ENCODE data around the gene SEC14L1.

The SEC14L1 gene

DNA sequence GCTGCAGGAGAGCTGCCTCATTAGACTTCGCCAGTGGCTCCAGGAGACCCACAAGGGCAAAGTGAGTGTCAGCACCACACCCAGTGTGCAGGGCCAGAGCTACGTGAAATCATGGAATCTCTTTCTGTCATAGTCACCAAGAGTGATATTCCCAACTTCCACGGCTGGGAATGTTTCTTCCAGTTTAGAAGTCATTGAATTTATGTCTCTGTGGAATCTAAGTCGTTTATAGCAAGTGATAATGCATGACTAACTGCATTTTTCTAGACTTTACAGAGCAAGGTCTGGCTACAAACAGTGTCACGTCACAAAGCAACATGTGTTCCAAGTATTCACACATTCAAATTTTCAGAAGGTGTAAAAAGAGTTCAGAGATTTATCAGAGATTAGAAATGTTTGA, 55.5 kb downstream of the SEC14L1 start:
- DNase-seq: no peak

DNA sequence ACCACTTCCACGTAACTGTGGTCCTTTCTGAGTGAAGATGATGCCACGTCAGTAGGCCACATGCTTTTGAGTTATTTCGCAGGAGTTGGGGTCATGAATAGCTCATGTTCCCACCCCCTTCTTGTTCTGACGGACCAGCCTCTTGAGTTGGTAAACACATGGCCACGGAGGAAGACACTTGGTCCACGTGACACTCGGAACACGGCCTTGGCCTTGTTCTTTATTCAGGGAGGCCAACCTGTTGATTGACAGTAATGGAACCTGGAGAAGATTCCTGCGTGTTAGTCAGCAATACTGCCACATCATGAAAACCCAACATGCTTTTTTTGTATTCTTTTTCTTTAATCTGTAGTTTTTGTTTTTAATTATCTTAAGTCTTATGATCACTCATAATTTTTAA, 56.3 kb downstream of the SEC14L1 start:
- DNase-seq: no peak

DNA sequence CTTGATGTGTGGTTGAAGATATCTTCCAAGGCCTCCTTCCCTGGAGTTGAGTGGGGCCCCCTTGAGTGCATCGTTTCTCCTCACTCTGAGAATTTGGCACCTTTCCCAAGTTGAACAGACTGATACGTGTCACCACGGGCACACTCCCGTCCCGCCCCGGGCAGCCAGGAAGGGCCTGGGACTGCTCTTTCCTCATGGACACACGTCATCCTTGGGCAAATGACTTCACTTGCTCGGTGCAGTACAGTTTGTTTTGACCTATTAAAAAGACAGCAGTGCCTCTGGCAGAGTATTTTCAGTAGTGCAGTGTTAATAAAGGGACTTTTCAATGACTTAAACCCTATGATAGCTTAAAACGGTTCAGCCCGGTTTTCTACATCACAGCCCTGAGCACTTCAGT, 59.9 kb downstream of the SEC14L1 start:
- DNase-seq: peak; percentile 36

GRCh38 chr17:77203436-77203835, 62.7 kb downstream of the SEC14L1 start:
- DNase-seq: peak; percentile 31

DNA sequence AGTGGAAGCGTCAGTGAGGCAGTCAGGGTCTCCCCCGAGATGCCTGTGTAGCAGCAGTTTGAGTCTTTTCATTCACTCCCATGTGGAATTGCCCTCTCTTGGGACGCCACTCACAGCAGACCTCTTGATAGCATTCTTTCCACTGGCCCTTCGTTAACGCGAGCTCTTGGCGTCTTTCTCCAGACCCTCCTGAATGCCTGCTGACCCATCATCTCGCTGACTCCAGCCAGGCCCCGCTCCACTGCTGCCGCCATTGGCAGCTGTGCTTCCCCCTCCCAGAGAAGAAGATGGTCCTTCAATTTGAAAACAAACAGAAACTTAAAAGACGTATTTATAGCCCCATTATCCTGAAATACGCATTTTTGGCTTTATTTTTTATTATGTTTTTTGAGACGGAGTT, 63.1 kb downstream of the SEC14L1 start:
- DNase-seq: no peak

- peak; percentile 57 for DNase-seq
These were observed 63.8 kb downstream of the SEC14L1 start for GRCh38 chr17:77204536-77204935.

DNA sequence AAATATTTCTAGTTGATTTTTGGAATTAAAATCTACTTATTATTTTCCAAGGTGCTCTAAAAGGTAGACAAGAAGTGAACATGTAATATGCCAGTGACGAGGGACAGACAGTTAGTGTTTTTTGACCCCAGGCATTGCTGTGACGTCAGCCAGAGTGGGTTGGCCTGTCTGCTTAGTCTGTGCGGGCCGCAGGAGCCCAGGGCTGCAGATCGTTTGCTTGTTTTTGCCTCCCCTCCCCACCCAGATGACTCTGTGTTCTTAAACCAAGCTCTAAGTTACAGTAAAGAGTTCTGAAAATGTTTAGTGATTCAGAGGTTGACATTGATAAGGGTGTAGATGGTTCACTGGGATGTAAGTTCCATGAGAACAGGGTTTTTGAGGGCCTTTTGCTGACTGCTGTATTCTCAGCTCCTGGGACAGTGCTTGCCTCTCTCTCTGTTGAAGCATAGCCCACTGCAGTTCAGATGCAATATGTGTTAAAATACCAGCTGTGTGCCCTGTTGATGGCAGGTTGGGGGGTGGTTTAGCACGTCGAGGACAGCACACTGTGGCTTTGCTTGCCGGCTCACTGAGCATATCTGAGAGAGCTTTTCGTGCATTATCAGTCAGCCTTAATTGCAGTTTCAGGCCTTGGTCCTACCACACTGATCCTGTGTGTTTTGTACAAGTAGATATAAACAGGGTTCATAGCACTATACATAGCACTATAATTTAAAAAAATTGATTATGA, 64.8 kb downstream of the SEC14L1 start:
- peak; percentile 17 for DNase-seq

GRCh38 chr17:77206158-77206956, 65.6 kb downstream of the SEC14L1 start:
- peak; percentile 47 for DNase-seq

- no peak for DNase-seq
These were observed 67.0 kb downstream of the SEC14L1 start for GRCh38 chr17:77207689-77208216.

DNA sequence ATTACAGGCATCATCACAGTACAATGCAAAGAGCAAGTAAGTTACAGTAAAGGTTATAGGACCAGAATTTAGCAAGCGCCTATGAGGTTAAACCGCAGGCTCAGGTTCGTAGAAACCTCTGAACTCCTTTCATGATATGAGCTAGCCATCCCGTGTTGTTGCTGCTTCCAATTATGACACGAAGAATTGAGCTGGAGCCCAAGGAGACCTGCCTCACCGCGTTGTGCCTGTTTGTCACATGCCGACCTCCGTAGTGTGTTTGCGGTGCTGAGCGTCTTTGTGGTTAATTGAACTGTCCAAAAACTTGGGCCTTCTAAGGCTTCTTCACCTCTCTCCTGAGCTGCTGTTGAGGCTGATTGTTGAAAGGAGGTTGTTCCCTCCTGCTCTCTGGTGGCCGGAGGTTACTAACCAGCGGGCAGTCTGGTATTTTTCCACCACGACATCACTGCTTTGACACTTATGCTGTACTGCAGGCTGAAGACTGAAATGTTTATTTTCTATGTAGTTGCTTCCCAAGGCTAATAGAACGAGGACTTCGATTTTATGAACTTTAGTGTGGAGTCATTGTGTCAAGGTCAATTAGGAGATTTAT, 67.5 kb downstream of the SEC14L1 start:
- DNase-seq: peak; percentile 41

GRCh38 chr17:77208856-77209255, 68.1 kb downstream of the SEC14L1 start:
- DNase-seq: no peak

GRCh38 chr17:77209330-77209748, 68.6 kb downstream of the SEC14L1 start:
- DNase-seq: peak; percentile 21

DNA sequence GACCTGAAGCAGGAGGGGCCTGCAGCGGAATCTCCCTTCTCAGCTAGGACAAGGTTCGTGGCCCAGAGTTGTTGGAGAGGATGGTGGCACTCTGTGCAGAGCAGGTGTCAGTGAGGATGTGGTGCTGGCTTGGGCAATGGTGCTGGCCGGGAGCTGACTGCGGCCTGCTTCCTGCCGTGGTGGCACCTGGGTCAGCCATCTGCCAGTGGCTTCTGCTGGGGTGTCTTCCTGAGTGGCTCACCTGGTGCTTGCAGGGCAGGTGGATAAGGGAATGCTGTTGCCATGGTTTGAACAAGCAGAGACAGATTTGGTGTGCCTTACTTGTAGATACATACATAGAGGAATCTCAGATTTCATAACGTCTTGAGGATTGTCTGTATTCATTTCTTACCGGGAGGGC, 69.6 kb downstream of the SEC14L1 start:
- peak; percentile 28 for DNase-seq

DNA sequence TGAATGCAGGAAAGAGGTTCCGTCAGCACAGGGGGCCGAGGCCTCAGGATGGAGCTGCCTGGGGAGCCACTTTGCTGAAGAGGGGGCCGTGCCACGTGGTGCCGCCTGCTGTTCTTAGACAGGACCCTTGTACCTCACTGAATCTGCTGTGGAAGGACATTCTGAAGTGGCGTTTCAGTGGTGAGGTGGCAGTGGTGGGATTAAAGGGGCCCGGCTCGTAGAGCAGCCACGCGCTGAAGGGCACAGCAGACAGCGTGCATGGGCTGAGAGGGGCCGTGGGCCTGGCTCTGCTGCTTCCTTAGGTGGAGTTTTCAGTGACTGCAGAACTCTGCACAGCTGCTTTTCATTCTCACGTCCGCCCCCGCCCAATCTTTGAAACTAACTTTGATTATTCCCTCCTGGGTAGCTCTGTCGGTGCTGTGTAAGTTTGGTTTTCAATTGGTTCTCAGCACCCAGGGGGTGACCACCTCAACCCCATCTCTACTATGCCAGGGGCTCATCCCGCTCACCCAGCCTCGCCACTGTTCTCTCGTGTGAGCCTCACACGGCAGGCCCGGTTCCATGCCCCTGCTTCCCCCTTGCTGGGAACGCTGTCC, 70.3 kb downstream of the SEC14L1 start:
- peak; percentile 53 for DNase-seq

DNA sequence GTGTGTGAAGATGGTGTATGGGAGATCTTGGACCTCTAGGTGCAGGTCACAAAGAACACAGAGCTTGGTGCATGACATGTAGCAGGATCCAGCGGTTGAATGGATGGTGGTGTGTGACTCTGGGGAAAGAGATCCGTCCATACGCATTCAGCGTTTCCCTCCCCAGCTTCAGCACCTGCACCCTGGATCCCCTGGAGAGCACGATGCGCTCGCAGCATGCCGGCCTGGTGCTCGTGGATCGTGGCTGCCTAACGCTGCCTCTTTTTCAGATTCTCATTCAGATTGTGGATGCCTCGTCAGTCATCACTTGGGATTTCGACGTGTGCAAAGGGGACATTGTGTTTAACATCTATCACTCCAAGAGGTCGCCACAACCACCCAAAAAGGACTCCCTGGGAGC, 70.9 kb downstream of the SEC14L1 start:
- DNase-seq: peak; percentile 38

- no peak for DNase-seq
These were observed 71.5 kb downstream of the SEC14L1 start for GRCh38 chr17:77212081-77212832.

GRCh38 chr17:77212833-77213777, 72.3 kb downstream of the SEC14L1 start:
- no peak for DNase-seq

GRCh38 chr17:77213778-77214132, 73.0 kb downstream of the SEC14L1 start:
- DNase-seq: no peak

GRCh38 chr17:77214328-77214727, 73.6 kb downstream of the SEC14L1 start:
- DNase-seq: no peak

DNA sequence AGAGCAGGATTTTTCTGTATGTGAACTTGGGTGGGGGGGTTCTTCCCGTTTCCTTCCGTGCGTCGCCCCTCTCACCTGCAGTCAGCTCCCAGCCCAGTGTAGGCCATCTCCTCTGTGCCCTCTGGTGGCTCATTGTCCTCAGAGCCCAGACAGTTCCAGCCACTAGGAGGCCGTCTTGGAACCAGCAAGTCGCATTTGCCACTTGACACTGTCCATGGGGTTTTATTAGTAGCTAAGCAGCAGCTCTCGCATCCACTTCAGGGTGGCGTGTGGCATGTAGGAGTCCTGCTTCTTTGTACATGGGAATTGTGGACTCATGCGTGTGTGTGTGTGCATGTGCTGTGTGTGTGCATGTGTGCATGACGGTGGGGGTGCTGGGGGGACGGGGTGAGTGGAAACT, 74.0 kb downstream of the SEC14L1 start:
- DNase-seq: no peak

DNA sequence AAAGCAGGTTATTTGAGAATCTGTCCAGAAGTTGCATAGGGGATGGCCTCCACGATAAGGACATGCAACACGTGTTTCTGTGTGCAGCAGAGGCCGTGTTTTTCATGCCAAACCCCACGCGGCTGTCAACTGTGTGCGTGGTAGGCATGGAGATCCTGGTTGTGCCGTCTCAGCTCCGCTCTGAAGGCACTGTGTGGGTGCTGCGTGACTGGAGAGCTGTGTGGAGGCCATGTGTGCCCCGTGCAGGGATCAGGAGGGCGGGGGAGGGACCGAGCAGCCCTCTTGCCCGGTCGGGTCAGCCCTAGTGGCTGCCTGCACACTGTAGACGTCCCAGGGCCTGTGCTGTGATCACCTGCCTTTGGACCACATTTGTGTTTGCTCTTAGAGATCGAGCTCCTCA, 74.5 kb downstream of the SEC14L1 start:
- DNase-seq: no peak
